Loucy (cell line): Measurements from ENCODE around the gene LEF1.

Source experiments
- CTCF ChIP-seq: fragments of 200-600 bp; sonication (generic); conservative IDR thresholded peaks from 2 replicates; pipeline ENCODE4 v1.5.1; 2014; ENCODE audit warnings: mild to moderate bottlenecking, antibody characterized with exemption, low read length
- EZH2phosphoT487 ChIP-seq: fragments of 200-600 bp; IDR thresholded peaks from 2 replicates; pipeline ENCODE4 v1.6.1; 2018; ENCODE audit warnings: antibody characterized with exemption, mild to moderate bottlenecking, moderate library complexity, borderline replicate concordance

GRCh38 chr4:108018884-108019187 is 149.9 kb downstream of the LEF1 start:
- TF ChIP-seq CTCF (no peak; the same call in 1 of the 2 replicates), EZH2phosphoT487 (no peak)
